SU-DHL-6 (cell line): ENCODE measurements around the gene IL10.

ENCODE experiments used
- CTCF ChIP-seq: fragments of 200-600 bp; sonication (generic); IDR thresholded peaks from one replicate; pipeline ENCODE4 v1.5.1; 2017; ENCODE audit warnings: antibody characterized with exemption, mild to moderate bottlenecking, low read length, moderate library complexity; ENCODE audit not compliant: insufficient read depth, poor library complexity, severe bottlenecking
- EZH2phosphoT487 ChIP-seq: fragments of 200-600 bp; sonication (generic), shearing (Covaris generic); conservative IDR thresholded peaks from 2 replicates; pipeline ENCODE4 v1.6.1; 2018; ENCODE audit warnings: mild to moderate bottlenecking, antibody characterized with exemption, low read length, moderate library complexity, mixed read lengths

- TF ChIP-seq CTCF (no peak), EZH2phosphoT487 (no peak)
Measured at GRCh38 chr1:206793620-206794019, 21.3 kb upstream of the IL10 start.
